Progenitor cell of endocrine pancreas (in vitro differentiated cells): ENCODE results near the gene C20orf202. TPM values are rescaled to one million over a fixed set of nuclear protein-coding genes. Genes with fewer than 3 reads are reported as not detected.

Source experiments
- DNase-seq: peaks from one replicate; pipeline ENCODE4 v3.0.0; 2021; ENCODE audit warnings: low spot score; ENCODE audit not compliant: unreplicated experiment
- H3K27ac Mint-ChIP-seq: 2 replicates; pipeline ENCODE4 v1.8.0; 2021; ENCODE audit warnings: mild to moderate bottlenecking, moderate library complexity, mixed read lengths
- H3K27me3 Mint-ChIP-seq: 2 replicates; pipeline ENCODE4 v1.8.0; 2021; ENCODE audit warnings: mixed read lengths
- H3K36me3 Mint-ChIP-seq: 2 replicates; pipeline ENCODE4 v1.8.0; 2022; ENCODE audit warnings: mixed read lengths; ENCODE audit not compliant: insufficient read depth
- H3K4me1 Mint-ChIP-seq: 2 replicates; pipeline ENCODE4 v1.8.0; 2021; ENCODE audit warnings: low read depth, mixed read lengths
- H3K4me3 Mint-ChIP-seq: 2 replicates; pipeline ENCODE4 v1.8.0; 2021; ENCODE audit warnings: low read depth, mild to moderate bottlenecking, moderate library complexity, mixed read lengths
- H3K9me3 Mint-ChIP-seq: 2 replicates; pipeline ENCODE4 v1.8.0; 2021; ENCODE audit warnings: low read depth, mixed read lengths
- total RNA-seq: library from RNA; stranded (reverse); gene quantifications from 2 replicates; pipeline ENCODE4 v1.2.1, GENCODE V29; 2021
- TF ChIP-seq, protein P1 (sequence below): fragments of 200-600 bp; sonication (generic); IDR thresholded peaks from one replicate; pipeline ENCODE4 v1.5.0; 2021; ENCODE audit warnings: antibody characterized with exemption, mild to moderate bottlenecking; ENCODE audit not compliant: unreplicated experiment

C20orf202 gene
- total RNA-seq, 1 donor from 2014 or later, result 0.26 TPM

DNA sequence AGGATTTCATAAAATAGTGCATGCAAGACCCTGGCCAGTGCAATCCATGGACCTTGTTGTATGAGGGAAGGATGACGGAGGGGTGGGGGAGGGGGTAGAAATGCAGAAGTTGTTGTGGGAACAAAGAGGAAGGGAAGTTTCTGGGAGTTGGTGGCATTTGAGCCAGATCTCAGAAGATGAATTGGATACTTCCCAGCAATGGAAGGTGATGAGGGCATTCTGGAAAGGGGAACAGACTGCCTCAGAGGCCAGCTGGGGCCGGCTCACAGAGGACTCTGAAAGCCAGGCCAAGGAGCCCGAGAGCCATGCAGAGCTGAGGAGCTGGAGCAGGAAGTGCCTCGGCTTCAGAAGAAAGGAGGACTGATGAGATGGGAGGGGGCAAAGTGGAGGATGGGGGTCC lies 21.1 kb upstream of the C20orf202 start:
- DNase-seq, result no peak
- H3K4me1 Mint-ChIP-seq, result peaks cover 11% of the 10 kb centered on the region
- no peaks in the 10 kb centered on the region for H3K36me3 Mint-ChIP-seq
- H3K27ac Mint-ChIP-seq, result no peak overlapping the region
- no peaks in the 10 kb centered on the region for H3K9me3 Mint-ChIP-seq
- H3K4me3 Mint-ChIP-seq, result no peak overlapping the region
- H3K27me3 Mint-ChIP-seq, result peaks cover 17% of the 10 kb centered on the region
- TF ChIP-seq, protein P1, sequence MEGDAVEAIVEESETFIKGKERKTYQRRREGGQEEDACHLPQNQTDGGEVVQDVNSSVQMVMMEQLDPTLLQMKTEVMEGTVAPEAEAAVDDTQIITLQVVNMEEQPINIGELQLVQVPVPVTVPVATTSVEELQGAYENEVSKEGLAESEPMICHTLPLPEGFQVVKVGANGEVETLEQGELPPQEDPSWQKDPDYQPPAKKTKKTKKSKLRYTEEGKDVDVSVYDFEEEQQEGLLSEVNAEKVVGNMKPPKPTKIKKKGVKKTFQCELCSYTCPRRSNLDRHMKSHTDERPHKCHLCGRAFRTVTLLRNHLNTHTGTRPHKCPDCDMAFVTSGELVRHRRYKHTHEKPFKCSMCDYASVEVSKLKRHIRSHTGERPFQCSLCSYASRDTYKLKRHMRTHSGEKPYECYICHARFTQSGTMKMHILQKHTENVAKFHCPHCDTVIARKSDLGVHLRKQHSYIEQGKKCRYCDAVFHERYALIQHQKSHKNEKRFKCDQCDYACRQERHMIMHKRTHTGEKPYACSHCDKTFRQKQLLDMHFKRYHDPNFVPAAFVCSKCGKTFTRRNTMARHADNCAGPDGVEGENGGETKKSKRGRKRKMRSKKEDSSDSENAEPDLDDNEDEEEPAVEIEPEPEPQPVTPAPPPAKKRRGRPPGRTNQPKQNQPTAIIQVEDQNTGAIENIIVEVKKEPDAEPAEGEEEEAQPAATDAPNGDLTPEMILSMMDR, result no peak

DNA sequence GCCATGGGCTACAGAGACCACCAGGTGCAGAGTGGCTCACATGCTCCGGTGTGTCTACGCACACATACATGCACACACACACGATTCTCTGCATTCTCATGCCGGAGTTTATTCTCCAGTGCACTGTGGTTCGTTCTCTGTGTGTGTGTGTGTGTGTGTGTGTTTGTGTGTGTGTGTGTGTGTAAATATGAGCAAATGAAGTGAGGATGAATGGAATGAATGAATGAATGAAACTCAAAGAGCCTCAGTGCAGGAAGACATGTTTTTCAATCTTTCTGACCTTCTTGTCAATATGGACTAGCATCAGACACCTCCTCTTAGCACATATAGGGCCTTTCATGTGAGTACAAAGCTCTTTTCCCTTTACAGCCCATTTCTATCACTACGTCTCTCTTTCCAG lies 20.1 kb upstream of the C20orf202 start:
- peaks cover 11% of the 10 kb centered on the region for H3K4me1 Mint-ChIP-seq
- H3K4me3 Mint-ChIP-seq, result peak overlapping the region; percentile 39
- H3K36me3 Mint-ChIP-seq, result no peaks in the 10 kb centered on the region
- H3K27ac Mint-ChIP-seq, result no peak overlapping the region
- TF ChIP-seq, protein P1, result no peak
- peaks cover 17% of the 10 kb centered on the region for H3K27me3 Mint-ChIP-seq
- H3K9me3 Mint-ChIP-seq, result no peaks in the 10 kb centered on the region
- no peak for DNase-seq

DNA sequence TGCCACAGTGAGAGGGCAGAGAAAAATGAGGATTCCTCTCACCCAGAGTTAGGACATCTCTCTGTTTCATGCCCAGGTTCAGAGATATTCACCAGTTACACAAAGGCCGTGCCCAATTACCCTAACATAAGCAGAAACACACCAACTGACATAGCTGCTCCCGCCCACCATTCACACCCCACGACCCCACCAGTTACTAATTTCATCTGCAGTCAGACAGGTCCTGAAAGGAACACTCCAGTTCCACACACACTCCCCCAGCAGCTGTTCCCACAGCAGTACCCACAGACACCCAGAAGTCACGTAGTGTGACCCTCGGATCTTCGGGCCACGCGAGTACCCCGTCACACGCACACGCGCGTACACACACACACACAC lies 19.0 kb upstream of the C20orf202 start:
- Mint-ChIP-seq H3K4me1 (peaks cover 11% of the 10 kb centered on the region), H3K36me3 (no peaks in the 10 kb centered on the region), H3K4me3 (peak overlapping the region; percentile 79), H3K9me3 (no peaks in the 10 kb centered on the region), H3K27ac (peak overlapping the region; percentile 83), H3K27me3 (peaks cover 17% of the 10 kb centered on the region)
- TF ChIP-seq, protein P1, result no peak
- DNase-seq, result no peak

DNA sequence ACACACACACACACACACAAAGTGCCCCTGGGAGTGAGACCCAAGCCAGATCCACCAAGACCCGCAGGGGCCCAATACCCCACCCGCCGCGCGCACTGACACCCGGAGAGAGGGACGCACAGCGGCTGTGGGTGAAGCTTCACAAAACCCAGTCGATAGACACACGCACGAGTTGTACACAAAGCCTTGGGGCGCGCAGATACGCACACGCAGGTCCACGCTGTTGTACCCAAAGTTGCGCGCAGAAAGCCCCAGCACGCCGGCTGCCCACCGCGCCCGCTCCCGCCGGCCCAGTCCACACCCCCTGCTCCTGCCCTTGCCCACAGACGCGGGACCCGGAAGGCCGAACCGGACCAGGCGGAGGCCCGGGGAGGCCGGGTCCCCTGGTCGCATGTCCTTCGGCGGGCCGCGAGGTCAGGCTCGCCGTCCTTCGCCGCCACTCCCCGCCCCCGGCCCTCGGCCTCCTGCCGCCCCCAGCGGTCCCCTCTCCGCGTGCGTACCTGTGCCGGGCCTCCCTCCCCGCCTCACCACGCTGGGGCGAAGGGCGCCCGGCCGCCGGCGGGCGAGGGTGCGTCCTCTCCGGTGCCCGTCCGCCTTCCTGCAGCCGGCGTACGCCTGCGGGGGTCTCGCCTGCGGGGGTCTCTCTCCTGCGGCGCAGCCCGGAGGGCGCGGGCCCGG lies 18.5 kb upstream of the C20orf202 start, which contains the start of gene TMEM74B:
Gene TMEM74B (minus strand): TSS at position 344 of the 678 bp plus-strand sequence. CDS start 1,180 bp downstream, outside the sequence.
- H3K27ac Mint-ChIP-seq, result peak within 1 kb of the TSS; percentile 91

DNA sequence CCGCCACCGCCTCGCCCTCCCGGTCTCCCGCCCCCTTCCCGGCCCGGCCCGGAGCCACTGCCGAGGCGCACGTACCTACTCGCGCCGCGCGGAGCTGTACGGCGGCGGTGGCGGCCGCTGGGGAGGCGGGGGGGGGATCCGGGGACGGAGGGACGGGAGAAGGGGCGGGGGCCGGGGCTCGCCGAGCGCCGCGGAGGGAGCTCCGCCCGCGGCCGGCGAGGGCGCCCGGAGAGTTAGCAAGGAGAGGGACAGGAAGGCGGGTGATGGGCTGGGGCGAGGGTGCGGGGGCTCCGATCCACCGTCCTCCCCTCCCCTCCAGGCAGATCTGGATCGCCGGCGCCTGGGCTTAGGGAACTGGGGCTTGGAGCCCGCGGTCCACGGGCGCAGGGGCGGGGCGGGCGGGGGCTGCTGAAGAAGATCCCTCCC lies 17.9 kb upstream of the C20orf202 start:
- no peaks in the 10 kb centered on the region for H3K9me3 Mint-ChIP-seq
- peaks cover 20% of the 10 kb centered on the region for H3K27me3 Mint-ChIP-seq
- no peak overlapping the region for H3K27ac Mint-ChIP-seq
- TF ChIP-seq, protein P1, result no peak
- H3K4me1 Mint-ChIP-seq, result peaks cover 11% of the 10 kb centered on the region
- peak; percentile 26 for DNase-seq
- H3K4me3 Mint-ChIP-seq, result no peak overlapping the region
- no peaks in the 10 kb centered on the region for H3K36me3 Mint-ChIP-seq

More for the DNA sequence above, 18.5 kb upstream of the C20orf202 start, which contains the start of gene TMEM74B:
- H3K4me1 Mint-ChIP-seq, result peaks cover 11% of the 10 kb centered on the region
- peak within 1 kb of the TSS; percentile 79 for H3K4me3 Mint-ChIP-seq
- TF ChIP-seq, protein P1, result no peak
- H3K9me3 Mint-ChIP-seq, result no peaks in the 10 kb centered on the region
- no peaks in the 10 kb centered on the region for H3K36me3 Mint-ChIP-seq
- peaks cover 17% of the 10 kb centered on the region for H3K27me3 Mint-ChIP-seq
- peak; percentile 28 for DNase-seq
